Measurements from ENCODE around the gene ARID3B. TPM values are rescaled to one million over a fixed set of nuclear protein-coding genes. Genes with fewer than 3 reads are reported as not detected.

ARID3B gene
- total and polyA plus RNA-seq, 4 donors, result 6.6 to 10.5 (median 10.2) TPM

DNA sequence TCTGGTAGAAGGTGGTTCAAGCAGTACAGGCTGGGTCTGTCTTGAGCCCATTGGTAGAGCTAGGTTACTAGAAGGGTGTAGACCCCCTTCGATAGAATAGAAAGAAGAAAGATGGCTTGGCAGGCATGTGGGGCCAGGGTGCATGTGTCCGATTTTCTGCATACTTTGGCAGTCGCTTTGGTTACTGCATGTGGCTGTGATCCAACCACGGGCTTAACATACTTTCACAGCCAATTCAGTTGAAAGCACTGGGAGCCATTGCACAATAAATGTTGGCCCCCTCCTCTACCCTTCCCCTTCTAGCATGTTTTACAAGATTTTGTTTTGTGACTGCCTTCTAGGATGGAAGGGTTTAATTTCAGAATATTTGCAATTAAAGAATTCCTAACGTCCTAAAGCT is 7.2 kb downstream of the ARID3B start:
- WGBS, 2 donors, result 59 to 77% methylated on average over 5 of the region's 5 CpGs
- Histone ChIP-seq H3K9ac (ENCODE audit: insufficient read depth in 1 of 2, low read length in 2 of 2) (no peak overlapping the region), H3K36me3 (ENCODE audit: control insufficient read depth in 4 of 4, insufficient read depth in 4 of 4, low read length in 4 of 4) (peaks cover 4 to 5% (median 4%) of the 10 kb centered on the region in 4 donors), H3K9me3 (ENCODE audit: control insufficient read depth in 4 of 4, insufficient read depth in 3 of 4, low read length in 3 of 4) (no peaks in the 10 kb centered on the region), H3K27ac (ENCODE audit: low read depth in 1 of 2, low read length in 1 of 2) (no peak overlapping the region), H3K4me3 (no peak overlapping the region), H3K4me1 (ENCODE audit: control insufficient read depth in 5 of 5, insufficient read depth in 5 of 5, low read length in 5 of 5) (peaks cover 6 to 35% (median 15%) of the 10 kb centered on the region in 5 donors), H3K27me3 (ENCODE audit: control insufficient read depth in 3 of 3, insufficient read depth in 3 of 3, low read length in 2 of 3) (no peaks in the 10 kb centered on the region)
- TF ChIP-seq, protein P1, sequence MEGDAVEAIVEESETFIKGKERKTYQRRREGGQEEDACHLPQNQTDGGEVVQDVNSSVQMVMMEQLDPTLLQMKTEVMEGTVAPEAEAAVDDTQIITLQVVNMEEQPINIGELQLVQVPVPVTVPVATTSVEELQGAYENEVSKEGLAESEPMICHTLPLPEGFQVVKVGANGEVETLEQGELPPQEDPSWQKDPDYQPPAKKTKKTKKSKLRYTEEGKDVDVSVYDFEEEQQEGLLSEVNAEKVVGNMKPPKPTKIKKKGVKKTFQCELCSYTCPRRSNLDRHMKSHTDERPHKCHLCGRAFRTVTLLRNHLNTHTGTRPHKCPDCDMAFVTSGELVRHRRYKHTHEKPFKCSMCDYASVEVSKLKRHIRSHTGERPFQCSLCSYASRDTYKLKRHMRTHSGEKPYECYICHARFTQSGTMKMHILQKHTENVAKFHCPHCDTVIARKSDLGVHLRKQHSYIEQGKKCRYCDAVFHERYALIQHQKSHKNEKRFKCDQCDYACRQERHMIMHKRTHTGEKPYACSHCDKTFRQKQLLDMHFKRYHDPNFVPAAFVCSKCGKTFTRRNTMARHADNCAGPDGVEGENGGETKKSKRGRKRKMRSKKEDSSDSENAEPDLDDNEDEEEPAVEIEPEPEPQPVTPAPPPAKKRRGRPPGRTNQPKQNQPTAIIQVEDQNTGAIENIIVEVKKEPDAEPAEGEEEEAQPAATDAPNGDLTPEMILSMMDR (IDR thresholded peaks at IDR 0.05; ENCODE audit: control extremely low read depth, extremely low read depth), result no peak
- no peak for ATAC-seq (ENCODE audit: insufficient read depth, low FRiP score)
- peak; percentile 83 to 91 (median 88) for DNase-seq

GRCh38 chr15:74549816-74550215 is 8.8 kb downstream of the ARID3B start:
- Histone ChIP-seq H3K4me1 (ENCODE audit: control insufficient read depth in 5 of 5, insufficient read depth in 5 of 5, low read length in 5 of 5) (peaks cover 6 to 34% (median 15%) of the 10 kb centered on the region in 5 donors), H3K9me3 (ENCODE audit: control insufficient read depth in 4 of 4, insufficient read depth in 3 of 4, low read length in 3 of 4) (no peaks in the 10 kb centered on the region), H3K27me3 (ENCODE audit: control insufficient read depth in 3 of 3, insufficient read depth in 3 of 3, low read length in 2 of 3) (no peaks in the 10 kb centered on the region), H3K36me3 (ENCODE audit: control insufficient read depth in 4 of 4, insufficient read depth in 4 of 4, low read length in 4 of 4) (peaks cover 4 to 5% (median 4%) of the 10 kb centered on the region in 4 donors), H3K4me3 (no peak overlapping the region), H3K9ac (ENCODE audit: insufficient read depth in 1 of 2, low read length in 2 of 2) (no peak overlapping the region), H3K27ac (ENCODE audit: low read depth in 1 of 2, low read length in 1 of 2) (no peak overlapping the region)
- no peak for ATAC-seq (ENCODE audit: insufficient read depth, low FRiP score)
- WGBS, 2 donors, result 55 to 77% methylated on average over 5 of the region's 5 CpGs
- peak in 1 of 3 donors; percentile 30 for DNase-seq
- TF ChIP-seq, protein P1 (IDR thresholded peaks at IDR 0.05; ENCODE audit: control extremely low read depth, extremely low read depth), result no peak

GRCh38 chr15:74551714-74552113 is 10.7 kb downstream of the ARID3B start:
- 97 to 100% methylated on average over 3 of the region's 3 CpGs for WGBS, 2 donors
- H3K27ac ChIP-seq (ENCODE audit: low read depth in 1 of 2, low read length in 1 of 2), result no peak overlapping the region
- TF ChIP-seq, protein P1 (IDR thresholded peaks at IDR 0.05; ENCODE audit: control extremely low read depth, extremely low read depth), result no peak
- DNase-seq (no peak), ATAC-seq (ENCODE audit: insufficient read depth, low FRiP score) (no peak)
- no peaks in the 10 kb centered on the region for H3K9me3 ChIP-seq (ENCODE audit: control insufficient read depth in 4 of 4, insufficient read depth in 3 of 4, low read length in 3 of 4)
- H3K27me3 ChIP-seq (ENCODE audit: control insufficient read depth in 3 of 3, insufficient read depth in 3 of 3, low read length in 2 of 3), result no peaks in the 10 kb centered on the region
- peaks cover 4 to 7% (median 4%) of the 10 kb centered on the region in 4 donors for H3K36me3 ChIP-seq (ENCODE audit: control insufficient read depth in 4 of 4, insufficient read depth in 4 of 4, low read length in 4 of 4)
- no peak overlapping the region for H3K9ac ChIP-seq (ENCODE audit: insufficient read depth in 1 of 2, low read length in 2 of 2)
- H3K4me3 ChIP-seq, result no peak overlapping the region
- H3K4me1 ChIP-seq (ENCODE audit: control insufficient read depth in 5 of 5, insufficient read depth in 5 of 5, low read length in 5 of 5), result peaks cover 0 to 16% (median 10%) of the 10 kb centered on the region in 5 donors
